Activated naive CD8-positive, alpha-beta T cell treated with anti-CD3 and anti-CD28 coated beads for 36 hours (primary cell): ENCODE results near the gene TSC1. TPM values are rescaled to one million over a fixed set of nuclear protein-coding genes. Genes with fewer than 3 reads are reported as not detected.
"Not testable (repeated sequence)": the region's sequence is repeated elsewhere in the genome, so short reads cannot be mapped to it uniquely, and the experiment has no call there.

Experiments
- DNase-seq: peaks from one replicate; pipeline ENCODE4 v3.0.0; 2021
- H3K27ac Mint-ChIP-seq: one replicate; pipeline ENCODE4 v1.8.0; 2022; ENCODE audit warnings: mild to moderate bottlenecking, moderate library complexity, mixed read lengths
- H3K27me3 Mint-ChIP-seq: one replicate; pipeline ENCODE4 v1.8.0; 2022; ENCODE audit warnings: mild to moderate bottlenecking, mixed read lengths
- H3K36me3 Mint-ChIP-seq: one replicate; pipeline ENCODE4 v1.8.0; 2021; ENCODE audit warnings: mild to moderate bottlenecking, mixed read lengths
- H3K4me1 Mint-ChIP-seq: one replicate; pipeline ENCODE4 v1.8.0; 2021; ENCODE audit warnings: mixed read lengths
- H3K4me3 Mint-ChIP-seq: one replicate; pipeline ENCODE4 v1.8.0; 2022; ENCODE audit warnings: mild to moderate bottlenecking, moderate library complexity, mixed read lengths
- H3K9me3 Mint-ChIP-seq: one replicate; pipeline ENCODE4 v1.8.0; 2022; ENCODE audit warnings: mixed read lengths
- total RNA-seq, 2 experiments: library from RNA; stranded (reverse); gene quantifications; one replicate each; pipeline ENCODE4 v1.2.3, GENCODE V29; 2021

Gene TSC1
- 10 to 100 TPM; 23.6 to 28.5 TPM for total RNA-seq

DNA sequence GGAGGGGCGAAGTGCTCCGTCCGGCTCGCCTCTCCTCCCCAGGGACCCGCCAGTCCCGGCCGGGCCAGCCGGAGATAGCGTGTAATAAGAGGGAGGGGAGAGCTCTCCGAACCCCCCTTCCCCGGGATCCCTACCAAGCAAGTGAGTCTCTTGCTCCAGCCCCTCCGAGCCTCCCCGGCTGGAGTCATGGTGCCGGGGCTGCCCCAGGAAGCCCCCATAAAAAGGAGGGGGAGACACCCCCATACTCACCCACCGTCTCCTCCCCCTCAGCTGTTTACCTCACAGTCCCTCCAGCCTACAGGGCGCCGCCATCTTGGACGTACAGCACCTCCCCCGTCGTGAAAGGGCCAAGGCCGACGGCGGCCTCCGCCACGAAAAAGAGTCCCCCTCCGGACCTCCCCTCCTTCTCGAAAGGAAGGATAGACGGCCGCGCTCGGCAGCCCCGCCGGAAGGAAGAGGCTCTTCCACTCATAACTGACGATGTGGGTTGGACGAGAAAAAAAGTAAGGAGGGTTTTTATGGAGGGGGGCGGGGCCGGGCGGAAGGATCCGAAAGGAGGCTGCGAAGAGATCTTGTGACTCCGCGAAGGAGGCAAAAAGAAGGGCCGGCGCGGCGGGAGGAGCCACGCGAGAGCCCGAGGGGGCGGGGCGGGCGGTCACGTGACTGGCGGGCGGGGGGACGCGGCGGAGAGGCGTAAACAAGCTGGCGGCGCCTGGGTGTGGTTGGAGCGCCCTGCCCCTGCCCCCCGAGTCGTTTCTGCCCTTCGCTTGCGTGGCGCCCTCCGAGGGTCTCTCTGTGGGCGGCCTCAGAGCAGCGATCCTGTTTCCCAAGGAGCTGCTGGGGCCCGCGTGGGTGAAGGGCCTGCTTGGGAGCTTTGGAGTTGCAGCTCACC, at the start of gene TSC1:
Gene TSC1 (minus strand): TSS at position 323 of the 892 bp plus-strand sequence. CDS start 15,744 bp downstream, outside the sequence.
- Mint-ChIP-seq H3K36me3 (peaks cover 2% of the 10 kb centered on the region), H3K27me3 (no peaks in the 10 kb centered on the region), H3K27ac (peak within 1 kb of the TSS; percentile 100), H3K9me3 (no peaks in the 10 kb centered on the region), H3K4me1 (peaks cover 24% of the 10 kb centered on the region), H3K4me3 (peak within 1 kb of the TSS; percentile 90)
- peak; percentile 96 for DNase-seq

DNA sequence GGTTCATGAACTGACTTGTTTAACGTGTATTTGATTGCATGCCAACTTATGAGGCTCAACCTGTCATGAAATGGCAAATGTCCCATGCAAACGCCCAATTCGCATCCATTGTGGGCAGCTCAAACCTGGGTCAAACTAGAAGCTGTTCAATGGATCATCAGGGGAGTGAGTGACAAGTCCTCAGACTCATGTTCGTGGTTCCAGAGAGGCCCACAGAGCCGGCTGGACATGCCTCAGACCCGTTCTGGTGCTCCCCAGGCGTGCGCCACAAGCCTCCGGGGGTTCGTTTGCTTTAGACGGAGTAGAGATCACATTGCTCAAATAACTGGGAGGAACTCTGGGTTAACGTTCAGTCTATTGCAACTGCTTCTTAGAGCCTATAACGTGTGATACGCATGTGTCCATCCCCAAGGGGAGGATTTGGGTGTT, 49.1 kb upstream of the TSC1 start:
- no peak overlapping the region for H3K4me3 Mint-ChIP-seq
- no peak overlapping the region for H3K27ac Mint-ChIP-seq
- H3K27me3 Mint-ChIP-seq, result peaks cover 17% of the 10 kb centered on the region
- no peaks in the 10 kb centered on the region for H3K36me3 Mint-ChIP-seq
- peaks cover 2% of the 10 kb centered on the region for H3K9me3 Mint-ChIP-seq
- DNase-seq, result no peak
- H3K4me1 Mint-ChIP-seq, result peaks cover 4% of the 10 kb centered on the region

DNA sequence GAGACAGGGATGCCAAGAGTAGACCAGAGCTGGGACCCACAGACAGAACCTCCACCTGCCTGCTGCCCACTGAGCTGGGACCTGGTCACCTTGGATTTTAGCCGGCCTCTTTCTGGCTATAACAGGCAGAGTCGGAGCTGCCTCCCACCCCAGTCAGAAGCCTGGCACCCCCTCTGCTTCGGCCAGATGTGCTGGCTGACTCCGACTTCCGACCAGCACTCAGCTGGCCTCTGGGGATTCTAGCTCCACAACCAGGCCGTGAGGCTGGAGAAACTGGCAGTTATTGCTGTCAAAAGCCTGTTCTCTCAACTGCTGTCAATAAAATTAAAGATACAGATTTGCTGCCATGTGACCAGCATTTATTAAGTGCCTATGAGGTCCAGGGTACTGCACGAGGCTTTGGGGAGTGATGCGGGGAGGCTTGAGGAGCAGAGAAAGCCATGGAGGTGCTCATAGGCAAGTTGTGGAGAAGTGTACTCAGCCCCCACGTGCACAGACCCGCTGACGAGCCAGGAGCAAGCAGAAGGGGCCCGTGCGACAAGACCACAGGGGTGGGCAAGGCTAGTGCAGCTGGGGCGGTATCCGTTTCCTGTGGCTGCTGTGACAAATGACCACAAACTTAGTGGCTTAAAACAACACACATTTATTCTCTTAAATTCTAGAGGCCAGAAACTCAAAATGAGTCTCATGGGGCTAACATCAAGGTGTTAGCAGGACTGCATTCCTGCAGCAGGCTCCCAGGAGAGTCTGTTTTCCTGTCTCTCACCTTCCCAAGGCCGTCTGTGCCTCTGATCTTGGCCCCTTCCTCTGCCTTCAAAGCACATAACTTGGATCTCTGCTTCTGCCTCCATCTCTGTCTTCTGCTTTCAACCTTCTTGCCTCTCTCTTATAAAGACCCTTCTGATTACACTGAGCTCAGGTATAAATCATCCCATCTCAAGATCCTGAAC, 47.2 kb upstream of the TSC1 start:
- Mint-ChIP-seq H3K27me3 (peaks cover 17% of the 10 kb centered on the region), H3K4me3 (no peak overlapping the region), H3K9me3 (peaks cover 2% of the 10 kb centered on the region), H3K4me1 (peaks cover 4% of the 10 kb centered on the region), H3K27ac (no peak overlapping the region), H3K36me3 (no peaks in the 10 kb centered on the region)
- no peak for DNase-seq

DNA sequence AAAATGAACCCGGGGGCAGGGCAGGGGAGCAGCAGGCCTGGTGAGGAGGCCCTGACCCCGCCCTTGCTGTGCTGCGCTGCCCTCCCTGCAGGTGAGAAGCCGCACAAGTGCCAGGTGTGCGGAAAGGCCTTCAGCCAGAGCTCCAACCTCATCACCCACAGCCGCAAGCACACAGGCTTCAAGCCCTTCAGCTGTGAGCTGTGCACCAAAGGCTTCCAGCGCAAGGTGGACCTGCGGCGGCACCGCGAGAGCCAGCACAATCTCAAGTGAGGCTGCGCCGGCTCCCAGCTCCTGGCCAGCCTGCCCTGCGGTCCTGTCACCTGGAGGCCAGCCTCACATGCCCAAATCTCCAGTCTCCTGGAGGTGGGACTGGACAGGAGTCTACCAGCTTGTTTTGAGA, 46.4 kb upstream of the TSC1 start:
- no peak for DNase-seq
- Mint-ChIP-seq H3K4me1 (peaks cover 4% of the 10 kb centered on the region), H3K9me3 (peaks cover 2% of the 10 kb centered on the region), H3K4me3 (no peak overlapping the region), H3K27me3 (peaks cover 19% of the 10 kb centered on the region), H3K36me3 (no peaks in the 10 kb centered on the region), H3K27ac (no peak overlapping the region)

DNA sequence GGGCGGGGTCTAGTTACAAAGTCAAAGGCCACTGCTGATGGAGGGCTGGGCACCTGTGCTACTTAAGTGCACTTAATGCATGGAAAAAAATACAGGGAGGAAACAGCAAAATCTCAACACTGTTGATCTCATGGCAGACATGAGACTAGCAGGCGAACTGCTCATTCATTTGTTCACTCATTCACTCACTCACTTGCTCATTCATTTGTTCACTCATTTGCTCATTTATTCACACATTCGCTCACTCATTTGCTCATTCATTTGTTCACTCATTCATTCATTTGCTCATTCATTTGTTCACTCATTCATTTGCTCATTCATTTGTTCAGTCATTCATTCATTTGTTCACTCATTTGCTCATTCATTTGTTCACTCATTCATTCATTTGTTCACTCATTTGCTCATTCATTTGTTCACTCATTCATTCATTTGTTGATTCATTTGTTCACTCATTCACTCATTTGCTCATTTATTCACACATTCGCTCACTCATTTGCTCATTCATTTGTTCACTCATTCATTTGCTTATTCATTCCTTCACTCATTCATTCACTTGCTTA, 45.7 kb upstream of the TSC1 start:
- H3K27me3 Mint-ChIP-seq, result peaks cover 24% of the 10 kb centered on the region
- not testable (repeated sequence) for DNase-seq, H3K4me3 Mint-ChIP-seq, H3K27ac Mint-ChIP-seq, H3K9me3 Mint-ChIP-seq, H3K36me3 Mint-ChIP-seq, H3K4me1 Mint-ChIP-seq

DNA sequence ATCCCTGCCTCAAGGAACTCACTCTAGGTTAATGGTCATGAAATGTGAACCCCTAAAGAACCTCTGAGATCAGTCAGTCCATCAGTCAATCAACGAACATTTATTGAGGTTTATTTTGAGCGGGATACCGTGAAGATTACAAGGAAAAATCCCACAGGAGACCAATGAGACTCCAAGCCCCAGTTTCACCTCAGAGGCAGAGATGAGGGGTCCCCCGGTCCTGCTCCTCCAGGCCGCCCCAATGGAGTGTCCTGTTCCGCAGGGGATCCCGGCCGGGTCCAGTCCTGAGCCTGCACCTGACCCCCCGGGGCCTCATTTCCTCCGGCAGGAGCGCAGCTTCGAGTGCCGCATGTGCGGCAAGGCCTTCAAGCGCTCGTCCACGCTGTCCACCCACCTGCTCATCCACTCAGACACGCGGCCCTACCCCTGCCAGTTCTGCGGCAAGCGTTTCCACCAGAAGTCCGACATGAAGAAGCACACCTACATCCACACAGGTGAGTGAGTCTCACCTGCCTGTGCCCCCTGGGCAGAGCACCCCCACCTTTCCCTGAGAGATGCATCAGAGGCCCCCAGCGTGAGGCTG, 45.1 kb upstream of the TSC1 start:
- Mint-ChIP-seq H3K27me3 (peaks cover 22% of the 10 kb centered on the region), H3K27ac (no peak overlapping the region), H3K9me3 (peaks cover 2% of the 10 kb centered on the region), H3K36me3 (no peaks in the 10 kb centered on the region), H3K4me3 (no peak overlapping the region), H3K4me1 (peaks cover 2% of the 10 kb centered on the region)
- DNase-seq, result no peak

DNA sequence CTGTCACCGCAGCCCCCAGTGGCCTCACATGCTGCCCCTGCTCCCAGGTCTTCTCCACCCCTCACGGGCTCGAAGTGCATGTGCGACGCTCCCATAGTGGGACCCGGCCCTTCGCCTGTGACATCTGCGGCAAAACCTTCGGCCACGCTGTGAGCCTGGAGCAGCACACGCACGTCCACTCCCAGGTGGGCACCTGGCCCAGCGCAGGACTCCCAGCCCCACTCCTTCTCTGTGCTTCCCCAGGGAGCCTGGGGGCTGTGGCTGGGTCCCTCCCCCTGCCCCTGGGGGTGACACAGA, 44.5 kb upstream of the TSC1 start:
- DNase-seq, result no peak
- Mint-ChIP-seq H3K4me1 (no peaks in the 10 kb centered on the region), H3K36me3 (no peaks in the 10 kb centered on the region), H3K27ac (no peak overlapping the region), H3K4me3 (no peak overlapping the region), H3K9me3 (peaks cover 2% of the 10 kb centered on the region), H3K27me3 (peaks cover 24% of the 10 kb centered on the region)

DNA sequence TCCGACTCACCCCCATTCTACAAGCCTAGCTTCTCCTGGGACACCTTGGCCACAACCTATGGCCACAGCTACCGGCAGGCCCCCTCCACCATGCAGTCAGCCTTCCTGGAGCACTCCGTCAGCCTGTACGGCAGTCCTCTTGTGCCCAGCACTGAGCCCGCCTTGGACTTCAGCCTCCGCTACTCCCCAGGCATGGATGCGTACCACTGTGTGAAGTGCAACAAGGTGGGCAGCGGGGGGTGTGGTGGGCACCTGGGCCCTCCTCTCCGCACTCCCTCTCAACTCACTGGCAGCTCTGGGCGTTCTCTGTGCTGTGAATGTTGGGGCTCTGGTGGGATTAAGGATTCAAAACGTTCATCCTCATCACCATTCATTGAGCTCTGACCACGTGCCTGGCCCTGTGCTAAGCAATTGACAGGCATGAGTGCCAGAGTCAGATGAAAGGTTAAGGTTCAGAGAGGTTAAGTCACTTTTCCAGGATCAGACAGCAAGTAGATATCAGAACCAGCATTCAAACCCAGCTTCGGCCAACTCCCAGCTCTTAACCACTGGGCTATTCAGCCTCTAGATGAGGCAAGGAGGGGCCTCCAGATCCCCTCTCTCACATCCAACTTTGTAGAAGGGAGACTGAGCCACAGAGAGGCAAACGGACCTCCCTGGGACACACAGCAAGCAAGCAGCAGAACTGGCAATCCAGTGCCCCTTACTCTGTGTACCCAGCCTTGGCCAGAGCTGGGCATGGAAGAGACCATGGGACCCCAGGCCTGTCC, 44.0 kb upstream of the TSC1 start:
- Mint-ChIP-seq H3K36me3 (no peaks in the 10 kb centered on the region), H3K27ac (no peak overlapping the region), H3K27me3 (peaks cover 30% of the 10 kb centered on the region), H3K4me3 (no peak overlapping the region), H3K4me1 (no peaks in the 10 kb centered on the region), H3K9me3 (peaks cover 2% of the 10 kb centered on the region)
- DNase-seq, result no peak

DNA sequence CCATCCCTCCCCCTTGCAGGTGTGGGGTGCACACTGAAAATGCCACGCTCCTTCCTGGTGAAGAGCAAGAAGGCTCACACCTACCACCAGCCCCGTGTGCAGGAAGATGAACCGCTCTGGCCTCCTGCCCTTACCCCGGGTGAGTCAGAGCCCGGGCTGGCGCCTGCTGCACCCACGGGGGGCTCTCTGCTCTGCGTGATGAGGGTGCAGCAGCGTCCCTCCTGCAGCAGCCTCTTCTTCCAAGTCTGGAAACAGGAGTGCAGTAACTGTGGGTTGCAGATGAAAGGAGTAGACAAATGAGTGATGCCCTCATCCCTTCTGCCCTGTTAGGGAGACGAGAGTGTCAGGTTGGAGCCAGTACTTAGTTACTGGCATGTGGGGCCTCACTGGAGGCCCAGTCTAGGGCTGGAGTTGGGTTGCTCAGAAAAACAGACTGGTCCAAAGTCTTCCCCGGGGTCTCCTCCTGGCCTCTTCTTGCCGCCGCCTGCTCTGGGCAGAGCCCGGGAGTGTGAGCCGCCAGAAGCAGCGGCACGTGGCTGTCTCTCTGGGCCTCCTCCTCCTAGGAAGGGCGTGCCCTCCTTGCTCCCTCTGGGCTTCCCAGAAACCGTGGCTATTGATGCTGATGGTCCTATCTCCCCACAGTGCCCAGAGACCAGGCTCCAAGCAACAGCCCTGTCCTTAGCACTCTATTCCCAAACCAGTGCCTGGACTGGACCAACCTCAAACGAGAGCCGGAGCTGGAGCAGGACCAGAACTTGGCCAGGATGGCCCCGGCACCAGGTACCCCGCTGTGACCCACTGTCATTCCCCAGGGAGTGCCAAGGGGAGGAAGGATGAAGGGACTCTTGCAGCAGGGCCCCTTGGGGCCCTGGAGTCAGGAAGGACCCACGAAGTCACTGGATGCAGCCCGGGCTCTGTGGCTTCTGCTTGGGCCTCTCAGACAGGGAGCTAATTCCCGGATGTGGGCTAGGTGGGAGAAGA, 42.5 kb upstream of the TSC1 start:
- Mint-ChIP-seq H3K4me1 (no peaks in the 10 kb centered on the region), H3K36me3 (no peaks in the 10 kb centered on the region), H3K9me3 (peaks cover 2% of the 10 kb centered on the region), H3K4me3 (no peak overlapping the region), H3K27me3 (peaks cover 36% of the 10 kb centered on the region), H3K27ac (no peak overlapping the region)
- no peak for DNase-seq

DNA sequence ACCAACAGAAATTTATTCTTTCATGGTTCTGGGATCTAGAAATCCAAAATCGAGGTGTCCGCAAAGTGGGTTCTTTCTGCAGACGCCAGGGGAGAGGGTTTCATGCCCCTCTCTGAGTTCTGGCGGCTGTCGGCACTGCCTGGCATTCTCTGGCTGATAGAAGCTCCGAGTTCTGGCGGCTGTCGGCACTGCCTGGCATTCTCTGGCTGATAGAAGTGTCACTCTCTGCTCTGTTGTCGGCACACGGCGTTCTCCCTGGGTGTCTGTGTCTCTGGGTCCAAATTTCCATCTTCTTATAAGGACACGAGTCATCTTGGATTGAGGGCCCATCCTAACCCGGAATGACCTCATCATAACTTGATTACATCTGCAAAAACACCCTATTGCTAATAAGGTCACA, 41.7 kb upstream of the TSC1 start:
- H3K27ac Mint-ChIP-seq, result no peak overlapping the region
- H3K36me3 Mint-ChIP-seq, result no peaks in the 10 kb centered on the region
- peaks cover 2% of the 10 kb centered on the region for H3K9me3 Mint-ChIP-seq
- no peak overlapping the region for H3K4me3 Mint-ChIP-seq
- no peaks in the 10 kb centered on the region for H3K4me1 Mint-ChIP-seq
- H3K27me3 Mint-ChIP-seq, result peaks cover 44% of the 10 kb centered on the region
- no peak for DNase-seq

DNA sequence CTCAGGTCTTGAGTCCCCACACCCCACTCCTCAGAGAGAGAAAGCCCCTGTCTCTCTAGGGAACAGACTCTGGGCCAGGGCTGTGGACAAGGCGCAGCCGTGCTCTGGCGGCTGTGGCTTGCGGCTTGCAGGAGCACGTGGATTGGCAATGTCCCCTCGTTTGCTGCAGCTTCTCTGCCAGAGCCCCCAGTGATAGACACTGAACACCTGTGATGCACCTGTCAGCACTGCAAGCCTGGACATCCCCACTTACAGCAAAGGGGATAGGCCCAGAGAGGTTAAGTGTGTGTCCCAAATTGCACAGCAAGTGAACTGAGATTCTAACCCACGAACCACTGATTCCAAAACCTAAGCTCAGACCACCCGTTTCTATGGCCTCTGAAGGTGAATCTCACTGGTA, 41.1 kb upstream of the TSC1 start:
- H3K27me3 Mint-ChIP-seq, result peaks cover 51% of the 10 kb centered on the region
- no peak overlapping the region for H3K4me3 Mint-ChIP-seq
- H3K27ac Mint-ChIP-seq, result no peak overlapping the region
- H3K9me3 Mint-ChIP-seq, result peaks cover 2% of the 10 kb centered on the region
- H3K4me1 Mint-ChIP-seq, result no peaks in the 10 kb centered on the region
- no peak for DNase-seq
- no peaks in the 10 kb centered on the region for H3K36me3 Mint-ChIP-seq

DNA sequence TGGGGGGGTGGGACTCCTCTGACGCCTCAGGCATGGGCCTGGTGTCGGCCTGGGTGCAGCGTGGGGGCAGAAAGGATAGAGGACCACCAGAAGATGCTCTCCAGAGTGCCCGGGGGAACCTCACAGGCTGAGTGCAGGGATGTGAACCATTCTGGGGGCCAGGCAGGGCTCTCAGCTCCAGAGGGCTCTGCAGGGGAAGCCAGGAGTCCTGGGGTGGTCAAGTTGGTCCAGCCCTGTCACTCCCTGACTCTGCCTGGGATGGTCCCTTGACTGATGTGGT, 40.6 kb upstream of the TSC1 start:
- no peaks in the 10 kb centered on the region for H3K36me3 Mint-ChIP-seq
- H3K27me3 Mint-ChIP-seq, result peaks cover 54% of the 10 kb centered on the region
- no peak overlapping the region for H3K27ac Mint-ChIP-seq
- DNase-seq, result no peak
- H3K4me3 Mint-ChIP-seq, result no peak overlapping the region
- no peaks in the 10 kb centered on the region for H3K9me3 Mint-ChIP-seq
- no peaks in the 10 kb centered on the region for H3K4me1 Mint-ChIP-seq

DNA sequence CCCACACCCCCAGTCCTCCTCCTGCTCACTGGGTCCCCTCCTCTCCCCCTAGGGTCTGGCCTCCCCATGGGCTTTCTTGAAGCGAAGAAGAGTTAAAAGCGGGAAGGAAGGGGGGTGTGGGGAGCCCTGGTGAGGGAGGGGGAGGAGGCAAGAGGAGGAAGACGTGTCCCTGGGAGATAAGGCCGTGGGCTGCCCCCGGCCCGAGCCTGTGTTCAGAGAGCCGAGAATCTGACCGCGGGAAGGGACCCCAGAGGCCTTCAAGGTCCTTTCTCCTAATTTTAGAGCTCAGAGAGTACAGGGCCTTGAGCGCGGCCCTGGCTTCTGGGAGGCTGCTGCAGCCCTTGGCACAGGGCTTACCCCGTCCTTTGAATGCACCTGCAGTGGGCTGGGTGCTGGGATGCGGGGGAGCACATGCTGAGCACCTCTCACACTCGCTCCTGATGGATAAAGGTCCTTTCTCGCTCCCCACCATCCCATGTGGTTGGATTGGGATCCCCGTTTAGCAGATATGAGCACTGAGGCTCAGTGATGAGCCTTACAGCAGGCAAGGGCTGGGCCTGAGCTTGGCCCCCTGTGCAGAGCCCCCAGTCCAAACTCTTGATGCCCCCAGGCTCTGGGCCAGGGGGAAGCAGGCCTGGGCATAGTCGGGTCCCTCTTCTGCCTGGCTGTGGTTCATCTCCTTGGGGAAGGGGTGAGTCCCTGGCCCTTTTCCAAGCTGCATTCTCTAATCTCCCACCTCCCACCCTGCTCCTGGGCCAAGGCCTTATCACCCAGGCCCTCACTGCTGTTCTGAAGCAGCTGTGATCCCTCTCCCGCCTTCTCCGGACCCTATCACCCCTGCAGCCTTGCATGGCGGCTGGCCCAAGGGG, 40.0 kb upstream of the TSC1 start:
- Mint-ChIP-seq H3K27me3 (peaks cover 60% of the 10 kb centered on the region), H3K9me3 (no peaks in the 10 kb centered on the region)

More for the DNA sequence above, 40.0 kb upstream of the TSC1 start:
- Mint-ChIP-seq H3K36me3 (no peaks in the 10 kb centered on the region), H3K4me1 (no peaks in the 10 kb centered on the region), H3K27ac (no peak overlapping the region), H3K4me3 (no peak overlapping the region)
- DNase-seq, result no peak
